ENCODE results near the gene HSPG2.

Gene HSPG2

DNA sequence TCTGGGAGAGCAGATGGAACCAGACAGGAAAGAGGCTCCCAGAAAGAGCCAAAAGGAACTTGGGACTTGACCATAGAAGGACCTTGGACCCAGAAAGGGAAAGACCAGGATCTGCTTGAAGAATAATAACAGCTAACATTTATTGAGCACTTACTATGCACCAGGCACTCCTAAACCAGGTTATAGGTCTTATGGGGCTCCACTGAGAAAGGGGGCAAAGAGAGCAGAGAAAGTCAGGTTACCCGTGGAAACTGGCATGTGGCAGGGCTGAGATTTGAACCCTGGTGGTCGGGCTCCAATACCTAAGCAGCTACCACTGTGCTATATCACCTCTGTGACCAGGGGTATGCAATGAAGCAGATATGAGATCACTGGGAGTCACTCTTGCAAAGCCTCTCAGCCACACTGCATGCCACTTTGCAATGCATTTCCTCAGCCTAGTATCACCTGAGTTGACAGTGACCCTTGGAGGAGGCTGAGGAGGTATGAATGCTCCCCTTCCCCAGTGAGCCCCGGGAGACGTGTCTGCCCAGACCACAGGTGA is 37.8 kb downstream of the HSPG2 start:
- Histone ChIP-seq H3K4me3 (ENCODE audit: low read depth, low read length) (no peak overlapping the region), H3K36me3 (replicated peaks) (peaks cover 12% of the 10 kb centered on the region), H3K27me3 (replicated peaks) (no peaks in the 10 kb centered on the region), H3K27ac (peak overlapping the region; percentile 47)
- TF ChIP-seq, protein P1, sequence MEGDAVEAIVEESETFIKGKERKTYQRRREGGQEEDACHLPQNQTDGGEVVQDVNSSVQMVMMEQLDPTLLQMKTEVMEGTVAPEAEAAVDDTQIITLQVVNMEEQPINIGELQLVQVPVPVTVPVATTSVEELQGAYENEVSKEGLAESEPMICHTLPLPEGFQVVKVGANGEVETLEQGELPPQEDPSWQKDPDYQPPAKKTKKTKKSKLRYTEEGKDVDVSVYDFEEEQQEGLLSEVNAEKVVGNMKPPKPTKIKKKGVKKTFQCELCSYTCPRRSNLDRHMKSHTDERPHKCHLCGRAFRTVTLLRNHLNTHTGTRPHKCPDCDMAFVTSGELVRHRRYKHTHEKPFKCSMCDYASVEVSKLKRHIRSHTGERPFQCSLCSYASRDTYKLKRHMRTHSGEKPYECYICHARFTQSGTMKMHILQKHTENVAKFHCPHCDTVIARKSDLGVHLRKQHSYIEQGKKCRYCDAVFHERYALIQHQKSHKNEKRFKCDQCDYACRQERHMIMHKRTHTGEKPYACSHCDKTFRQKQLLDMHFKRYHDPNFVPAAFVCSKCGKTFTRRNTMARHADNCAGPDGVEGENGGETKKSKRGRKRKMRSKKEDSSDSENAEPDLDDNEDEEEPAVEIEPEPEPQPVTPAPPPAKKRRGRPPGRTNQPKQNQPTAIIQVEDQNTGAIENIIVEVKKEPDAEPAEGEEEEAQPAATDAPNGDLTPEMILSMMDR (IDR thresholded peaks at IDR 0.05; ENCODE audit: low read depth, low read length, missing control alignments) = no peak
- DNase-seq = no peak
- in situ Hi-C loops (cut with HindIII; ENCODE audit: low pct_ligation_motif_present, low sequenced_read_pairs) = no loop called here

- TF ChIP-seq, protein P1 (IDR thresholded peaks at IDR 0.05; ENCODE audit: low read depth, low read length, missing control alignments) = peak; percentile 35
- no peak overlapping the region for H3K4me3 ChIP-seq (ENCODE audit: low read depth, low read length)
- in situ Hi-C loops (cut with HindIII; ENCODE audit: low pct_ligation_motif_present, low sequenced_read_pairs) = no loop called here
- peak overlapping the region; percentile 47 for H3K27ac ChIP-seq
- peaks cover 14% of the 10 kb centered on the region for H3K36me3 ChIP-seq (replicated peaks)
- DNase-seq = peak; percentile 55
- no peaks in the 10 kb centered on the region for H3K27me3 ChIP-seq (replicated peaks)
Observed at GRCh38 chr1:21898326-21899200, 38.5 kb downstream of the HSPG2 start.

DNA sequence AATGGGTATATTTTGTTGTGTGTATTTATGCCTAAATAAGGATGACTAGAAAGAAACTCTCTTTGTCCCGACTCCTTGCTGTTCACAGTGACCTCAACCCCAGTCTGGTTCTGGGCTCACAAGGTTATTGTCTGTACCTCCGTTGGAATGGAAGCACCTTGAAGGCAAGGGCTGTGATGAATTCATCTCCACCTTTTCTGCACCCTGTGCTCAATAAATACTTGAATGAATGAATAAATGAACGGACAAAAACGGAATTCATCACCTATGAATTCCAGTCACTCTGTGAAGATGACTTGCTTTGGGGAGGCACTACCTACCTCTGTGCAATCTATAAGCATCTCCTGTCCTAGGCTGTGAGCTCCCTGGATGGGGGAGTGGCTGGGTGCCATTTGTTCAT is 39.3 kb downstream of the HSPG2 start:
- H3K4me3 ChIP-seq (ENCODE audit: low read depth, low read length) = no peak overlapping the region
- TF ChIP-seq, protein P1 (IDR thresholded peaks at IDR 0.05; ENCODE audit: low read depth, low read length, missing control alignments) = no peak
- H3K27ac ChIP-seq = no peak overlapping the region
- no peaks in the 10 kb centered on the region for H3K27me3 ChIP-seq (replicated peaks)
- H3K36me3 ChIP-seq (replicated peaks) = peaks cover 14% of the 10 kb centered on the region
- in situ Hi-C loops (cut with HindIII; ENCODE audit: low pct_ligation_motif_present, low sequenced_read_pairs) = no loop called here
- DNase-seq = no peak

DNA sequence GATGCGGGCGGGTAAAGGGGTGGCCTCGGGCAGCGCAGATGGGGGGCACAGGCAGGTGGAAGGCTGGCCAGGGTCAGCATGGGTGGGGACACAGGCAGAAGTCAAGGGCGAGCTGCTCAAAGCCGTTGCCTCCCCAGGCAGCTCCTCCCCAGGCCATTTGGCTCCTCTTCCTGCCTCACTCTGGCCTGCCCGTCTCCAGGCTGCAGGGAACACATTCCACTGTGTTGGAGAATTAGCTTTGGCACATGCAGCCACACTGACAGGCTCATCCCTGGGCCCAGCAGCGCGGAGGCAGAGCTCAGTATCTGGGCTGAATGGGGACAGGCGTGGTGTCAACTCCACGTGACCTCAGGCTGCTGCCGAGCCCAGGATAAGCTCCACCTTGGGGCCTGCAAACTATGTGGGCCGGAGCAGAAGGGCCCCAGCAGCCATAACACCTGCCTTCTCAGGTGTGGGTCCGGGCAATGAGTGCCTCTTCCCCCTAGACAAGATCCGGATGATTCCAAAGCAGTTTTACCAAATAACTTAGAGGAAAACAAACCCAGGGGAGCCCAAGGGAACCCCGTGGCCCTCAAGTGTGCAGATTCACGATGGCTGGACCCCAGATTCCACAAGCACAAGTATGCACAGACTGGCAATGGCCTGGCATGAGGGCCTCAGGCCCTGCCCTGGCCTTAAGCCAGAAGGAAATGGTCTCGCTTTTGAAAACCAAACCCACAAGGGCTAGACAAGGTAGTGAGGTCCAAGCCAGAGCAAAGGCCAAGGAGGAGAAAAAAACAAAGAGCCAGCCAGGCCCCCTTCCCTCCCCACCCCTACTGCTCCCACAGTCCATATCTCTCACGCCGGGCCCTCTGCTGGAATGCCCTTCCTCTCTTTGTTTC is 40.2 kb downstream of the HSPG2 start:
- no peak overlapping the region for H3K4me3 ChIP-seq (ENCODE audit: low read depth, low read length)
- no peak for DNase-seq

GRCh38 chr1:21896026-21896425 is 41.1 kb downstream of the HSPG2 start:
- H3K27me3 ChIP-seq (replicated peaks) = no peaks in the 10 kb centered on the region
- TF ChIP-seq, protein P1 (IDR thresholded peaks at IDR 0.05; ENCODE audit: low read depth, low read length, missing control alignments) = no peak
- H3K27ac ChIP-seq = no peak overlapping the region
- no peak for DNase-seq
- no peak overlapping the region for H3K4me3 ChIP-seq (ENCODE audit: low read depth, low read length)
- peaks cover 20% of the 10 kb centered on the region for H3K36me3 ChIP-seq (replicated peaks)
- in situ Hi-C loops (cut with HindIII; ENCODE audit: low pct_ligation_motif_present, low sequenced_read_pairs) = no loop called here

More for the DNA sequence above, 40.2 kb downstream of the HSPG2 start:
- peaks cover 14% of the 10 kb centered on the region for H3K36me3 ChIP-seq (replicated peaks)
- TF ChIP-seq, protein P1 (IDR thresholded peaks at IDR 0.05; ENCODE audit: low read depth, low read length, missing control alignments) = no peak
- H3K27me3 ChIP-seq (replicated peaks) = no peaks in the 10 kb centered on the region
- in situ Hi-C loops (cut with HindIII; ENCODE audit: low pct_ligation_motif_present, low sequenced_read_pairs) = no loop called here
- no peak overlapping the region for H3K27ac ChIP-seq
